Ammon's horn (tissue), 1 donor: ENCODE results near the gene MRPL32.
"Not testable (repeated sequence)": the region's sequence is repeated elsewhere in the genome, so short reads cannot be mapped to it uniquely, and the experiment has no call there.

Experiments used
- DNase-seq: peaks from one replicate; pipeline ENCODE4 v3.0.0-alpha.2; 2016; ENCODE audit warnings: low spot score

MRPL32 gene

DNA sequence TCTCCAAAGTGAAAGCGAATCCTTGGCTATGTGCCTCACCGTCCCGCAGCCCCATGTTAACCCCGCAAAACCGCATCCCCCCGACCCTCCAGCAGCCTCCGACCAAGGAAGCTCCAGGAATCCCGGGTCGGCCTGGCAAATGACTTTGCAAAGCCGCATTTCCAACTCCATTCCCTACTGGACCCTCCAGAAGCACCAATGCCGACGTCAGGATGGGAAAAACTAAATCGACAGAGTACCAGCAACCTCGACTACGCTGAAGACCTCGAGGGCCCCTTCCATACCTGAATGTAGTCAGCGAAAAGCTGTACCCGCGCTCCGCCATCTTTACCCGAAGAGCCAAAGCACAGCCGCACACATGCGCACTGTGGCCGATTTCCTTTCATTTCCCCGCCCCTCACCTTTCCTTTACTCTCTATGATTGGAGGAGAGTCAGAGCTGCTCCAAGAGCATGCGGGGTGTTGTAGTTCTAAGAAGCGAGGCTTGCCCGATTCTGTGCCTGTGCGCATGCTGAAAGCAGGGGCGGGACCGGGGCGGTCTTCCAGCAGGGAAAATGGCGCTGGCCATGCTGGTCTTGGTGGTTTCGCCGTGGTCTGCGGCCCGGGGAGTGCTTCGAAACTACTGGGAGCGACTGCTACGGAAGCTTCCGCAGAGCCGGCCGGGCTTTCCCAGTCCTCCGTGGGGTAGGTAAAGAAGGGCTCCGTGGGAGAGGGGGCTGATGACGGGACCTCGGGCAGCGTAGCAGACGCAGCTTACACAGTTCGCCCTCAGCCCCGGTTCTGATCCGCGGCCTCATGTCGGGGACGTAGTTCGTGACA is at the start of gene MRPL32, which contains the start of gene PSMA2:
Gene MRPL32, plus strand, starts transcription at position 543 of the 818 bp plus-strand sequence. Its CDS starts 11 bp downstream, at position 554.
Gene PSMA2, minus strand, starts transcription at position 341 of the 818 bp plus-strand sequence. Its CDS starts 16 bp downstream, at position 325.
- peak; percentile 98 for DNase-seq

DNA sequence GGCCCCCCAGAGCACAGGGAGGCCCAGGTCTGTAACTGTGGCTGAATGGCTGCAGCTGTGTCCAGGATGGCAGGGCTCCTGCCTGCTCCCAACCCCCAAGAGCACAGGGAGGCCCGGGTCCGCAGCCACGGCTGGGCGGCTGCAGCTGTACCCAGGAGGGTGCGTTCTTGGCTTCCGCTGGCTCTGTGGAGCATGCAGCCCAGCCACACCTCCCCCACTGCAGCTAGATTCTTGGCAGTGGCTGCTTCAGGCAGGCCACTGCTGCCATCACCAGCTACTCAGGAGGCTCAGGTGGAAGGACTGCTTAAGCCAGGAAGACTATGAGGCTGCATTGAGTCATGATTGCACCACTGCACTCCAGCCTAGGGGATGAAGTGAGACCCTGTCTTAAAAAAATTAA is 48.2 kb upstream of the MRPL32 start:
- peak; percentile 8 for DNase-seq

DNA sequence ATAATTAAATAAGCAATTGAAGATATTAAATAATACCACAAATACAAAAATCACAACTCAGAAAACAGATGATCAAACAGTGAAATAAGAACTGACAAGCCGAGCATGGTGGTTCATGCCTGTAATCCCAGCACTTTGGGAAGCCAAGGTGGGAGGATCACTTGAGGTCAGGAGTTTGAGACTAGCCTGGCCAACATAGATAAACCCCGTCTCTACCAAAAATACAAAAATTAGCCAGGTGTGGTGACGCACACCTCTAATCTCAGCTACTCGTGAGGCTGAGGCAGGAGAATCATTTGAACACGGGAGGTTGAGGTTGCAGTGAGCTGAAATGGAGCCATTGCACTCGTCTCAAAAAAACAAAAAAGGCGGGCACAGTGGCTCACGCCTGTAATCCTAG is 47.0 kb upstream of the MRPL32 start:
- DNase-seq = not testable (repeated sequence)

DNA sequence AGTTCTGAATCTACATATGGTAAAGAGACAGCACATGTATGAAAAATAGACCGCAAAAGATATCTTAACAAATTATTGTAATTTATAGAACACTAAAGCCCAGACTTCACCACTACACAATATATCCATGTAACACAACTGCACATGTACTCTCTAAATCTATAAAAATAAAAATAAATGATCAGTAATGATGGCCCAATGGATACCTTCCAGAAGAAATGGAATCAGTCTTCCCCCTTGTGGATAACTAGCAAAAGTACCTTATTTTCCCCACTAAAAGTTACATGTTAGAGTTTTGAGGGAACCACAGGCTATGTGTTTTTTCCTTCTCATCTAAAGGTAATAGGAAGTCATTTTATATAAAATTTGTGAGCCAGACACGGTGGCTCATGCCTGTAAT is 46.0 kb upstream of the MRPL32 start:
- DNase-seq = no peak

DNA sequence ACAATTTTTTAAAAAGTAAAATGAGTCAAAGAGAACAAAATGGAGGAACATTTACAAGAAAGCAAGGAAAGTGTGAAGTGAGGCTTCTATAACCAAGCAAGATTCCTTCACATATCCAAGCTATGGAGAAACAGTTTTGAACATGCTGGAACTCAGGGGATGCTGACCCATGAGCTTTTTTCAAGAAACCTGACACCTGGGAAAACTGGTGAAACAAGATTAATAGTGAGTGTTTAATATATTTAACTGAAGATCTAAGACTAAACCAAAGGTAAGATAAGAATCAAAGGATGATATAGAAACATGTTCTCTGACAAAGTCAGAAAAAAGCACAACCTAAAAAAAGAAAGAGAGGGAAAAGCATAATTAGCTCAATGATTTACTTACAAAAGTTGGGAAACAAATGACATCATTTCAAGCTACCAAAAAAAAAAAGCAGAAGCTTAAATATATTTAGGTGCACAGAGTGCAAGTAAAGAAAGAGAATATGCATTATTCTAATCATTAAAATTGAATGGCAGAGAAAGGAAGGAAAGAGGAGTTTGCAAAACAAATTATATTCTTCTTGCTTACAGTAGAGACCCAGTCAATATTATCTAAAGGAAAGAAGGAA is 45.2 kb upstream of the MRPL32 start:
- no peak for DNase-seq

DNA sequence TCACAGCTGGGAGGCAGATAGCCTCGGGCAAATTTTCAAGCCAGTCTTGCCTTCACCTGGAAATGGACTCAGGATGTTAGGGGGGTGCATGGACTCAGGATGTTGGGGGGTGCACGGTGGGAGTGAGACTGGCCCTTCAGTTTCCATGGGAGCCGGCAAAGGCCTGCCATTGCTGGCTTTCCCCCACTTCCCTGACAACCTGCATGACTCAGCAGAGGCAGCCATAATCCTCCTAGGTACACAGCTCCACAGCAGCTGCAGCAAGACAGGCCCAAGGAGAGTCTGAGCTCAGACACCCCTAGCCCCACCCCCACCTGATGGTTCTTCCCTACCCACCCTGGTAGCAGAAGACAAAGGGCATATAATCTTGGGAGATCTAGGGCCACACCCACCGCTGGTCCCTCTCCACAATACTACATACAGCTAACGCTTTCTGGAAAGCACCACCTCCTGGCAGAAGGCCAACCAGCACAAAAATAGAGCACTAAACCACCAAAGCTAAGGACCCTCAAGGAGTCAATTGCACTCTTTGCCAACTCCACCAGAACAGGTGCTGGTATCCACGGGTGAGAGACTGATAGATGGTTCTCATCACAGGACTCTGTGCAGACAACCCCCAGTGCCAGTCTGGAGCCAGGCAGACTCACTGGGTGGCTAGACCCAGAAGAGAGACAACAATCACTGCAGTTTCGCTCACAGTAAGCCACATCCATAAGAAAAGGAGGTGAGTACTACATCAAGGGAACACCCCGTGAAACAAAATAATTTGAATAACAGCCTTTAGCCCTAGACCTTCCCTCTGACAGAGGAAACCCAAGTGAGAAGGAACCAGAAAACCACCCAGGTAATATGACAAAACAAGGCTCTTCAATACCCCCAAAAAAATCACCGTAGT is 38.6 kb upstream of the MRPL32 start:
- DNase-seq = no peak

DNA sequence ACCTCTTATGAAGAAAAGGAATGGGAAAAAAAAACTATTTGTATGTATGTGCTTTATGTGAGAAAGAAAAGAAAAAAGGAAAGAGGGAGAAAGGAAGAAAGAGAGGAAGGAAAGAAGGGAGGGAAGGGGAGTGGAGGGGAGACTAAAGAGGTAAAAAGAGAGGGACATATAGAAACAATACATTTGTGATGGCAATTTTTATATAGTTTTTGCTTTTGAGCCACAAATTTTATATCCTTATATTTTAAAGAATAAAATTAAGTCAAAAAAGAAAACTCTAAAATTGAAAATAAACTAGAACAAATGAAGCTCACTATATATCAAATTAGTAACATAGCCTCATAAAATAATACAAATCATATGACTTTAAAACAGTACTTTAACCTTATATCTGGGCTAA is 31.3 kb upstream of the MRPL32 start:
- no peak for DNase-seq

DNA sequence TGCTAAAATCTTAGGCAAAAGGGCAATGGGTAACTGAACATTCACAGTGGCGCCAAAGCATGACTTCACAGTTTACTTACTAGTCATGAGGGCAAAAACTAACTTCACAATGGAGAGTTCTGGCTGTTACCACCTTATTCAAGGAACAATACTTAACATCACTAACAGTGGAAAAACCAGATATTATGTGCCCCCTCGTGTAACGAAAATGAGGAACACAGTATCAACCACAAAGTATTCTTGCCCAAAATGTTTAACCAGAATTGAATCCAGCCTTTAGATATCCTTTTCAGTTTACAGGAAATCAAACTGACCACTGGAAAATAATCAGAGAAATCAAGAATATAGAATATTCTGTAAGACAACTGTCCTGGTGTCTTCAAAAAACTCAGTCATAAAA is 29.8 kb upstream of the MRPL32 start:
- DNase-seq = no peak

DNA sequence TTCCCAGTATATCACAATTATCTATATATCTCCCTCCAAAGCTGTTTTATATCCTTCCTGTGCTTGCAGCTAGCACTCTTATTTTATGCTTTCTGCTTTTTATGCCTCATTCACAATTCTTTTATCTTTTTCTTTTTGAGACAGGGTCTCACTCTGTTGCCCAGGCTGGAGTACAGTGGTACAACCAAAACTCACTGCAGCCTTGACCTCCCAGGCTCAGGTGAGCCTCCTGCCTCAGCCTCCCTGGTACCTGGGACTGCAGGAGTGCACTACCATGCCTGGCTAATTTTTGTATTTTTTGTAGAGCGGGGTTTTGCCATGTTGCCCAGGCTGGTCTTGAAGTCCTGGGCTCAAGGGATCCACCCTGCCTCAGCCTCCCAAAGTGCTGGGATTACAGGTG is 26.0 kb upstream of the MRPL32 start:
- DNase-seq = no peak

DNA sequence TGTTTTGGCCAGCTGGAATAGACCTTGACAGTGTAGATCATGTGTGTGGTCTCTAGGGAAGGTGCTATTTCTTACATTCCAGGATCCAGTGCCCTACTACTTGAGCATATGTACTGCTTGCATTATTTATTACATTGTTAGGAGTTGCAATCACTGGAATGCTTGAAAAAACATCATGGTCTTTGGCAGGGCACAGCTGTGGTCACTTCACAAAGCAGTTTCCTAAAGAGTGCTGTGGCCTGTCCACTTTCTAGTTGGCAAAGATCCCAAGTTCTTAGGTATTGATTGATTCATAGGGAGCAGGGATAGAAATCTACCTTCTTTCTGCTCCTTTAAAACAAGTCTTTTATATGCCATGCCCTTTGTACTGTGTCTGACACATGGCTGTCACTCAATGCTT is 24.9 kb upstream of the MRPL32 start:
- DNase-seq = no peak

DNA sequence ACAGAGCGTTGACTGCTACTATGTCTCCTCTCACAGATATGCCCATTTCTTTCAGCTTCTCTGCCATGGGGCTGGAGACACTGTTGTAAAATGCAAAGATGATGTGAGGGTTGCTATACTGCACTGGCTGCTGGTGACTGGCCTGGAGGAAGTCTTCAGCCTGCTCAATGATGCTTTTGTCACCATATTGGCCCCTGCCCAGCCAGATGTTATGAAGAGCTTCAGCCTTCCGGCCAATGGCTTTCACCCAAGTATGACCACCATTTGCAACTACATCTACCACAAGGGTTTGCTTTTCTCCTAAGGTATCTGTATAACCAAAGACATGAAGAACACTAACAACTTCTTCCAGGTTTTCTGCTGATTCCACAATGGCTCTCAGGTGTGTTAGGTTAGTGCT is 21.9 kb upstream of the MRPL32 start:
- peak; percentile 72 for DNase-seq

DNA sequence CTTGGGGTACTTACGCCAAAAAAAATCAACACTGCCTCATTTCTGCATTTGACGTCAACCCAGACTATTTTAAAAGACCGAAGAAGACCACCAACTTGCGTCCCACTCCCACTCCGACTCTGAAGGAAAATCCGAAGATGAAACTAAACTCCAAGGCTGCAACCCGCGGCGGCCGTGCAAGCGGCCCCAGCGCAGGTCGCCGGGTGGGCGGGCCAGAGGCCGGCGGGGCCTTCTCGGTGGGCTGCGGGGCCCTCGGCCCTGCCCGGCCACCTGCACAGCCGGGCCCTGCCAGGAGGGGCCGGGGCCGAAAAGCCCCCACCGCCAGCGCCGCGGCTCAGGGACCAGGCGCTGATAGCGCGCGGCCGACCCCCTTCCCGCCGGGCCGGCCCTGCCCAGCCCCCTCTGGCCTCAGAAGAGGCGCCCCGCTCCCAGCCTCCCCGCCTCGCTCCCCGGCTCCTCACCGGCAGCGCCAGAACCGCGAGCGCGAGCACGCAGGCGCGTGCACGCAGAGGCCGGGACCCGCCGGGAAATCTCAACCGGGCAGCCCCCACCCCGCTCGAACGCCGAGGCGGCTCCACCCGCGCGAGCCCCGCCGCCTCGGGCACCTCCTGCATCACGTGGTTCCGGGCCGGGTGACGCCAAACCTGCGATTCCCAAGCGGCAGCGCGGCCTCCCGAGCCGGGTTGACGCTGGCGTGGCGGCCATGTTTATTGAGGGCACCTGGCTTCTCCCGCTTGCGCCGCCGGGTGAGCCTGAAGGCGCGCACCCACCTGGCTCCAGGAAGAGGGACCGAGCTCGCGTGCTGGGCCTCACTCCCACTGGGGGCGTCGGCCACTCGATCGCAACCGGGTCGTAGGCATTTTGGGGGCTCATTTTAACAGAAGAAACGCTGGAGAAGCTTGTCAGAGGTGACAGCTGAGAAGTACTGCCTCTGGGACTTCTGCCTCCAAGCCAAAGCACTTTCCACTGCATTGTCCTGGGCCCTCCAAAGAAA is 20.4 kb upstream of the MRPL32 start, which contains the start of gene C7orf25:
Gene C7orf25, minus strand, starts transcription at position 617 of the 994 bp plus-strand sequence. CDS start 1,170 bp downstream, outside the sequence.
- DNase-seq = peak; percentile 98

DNA sequence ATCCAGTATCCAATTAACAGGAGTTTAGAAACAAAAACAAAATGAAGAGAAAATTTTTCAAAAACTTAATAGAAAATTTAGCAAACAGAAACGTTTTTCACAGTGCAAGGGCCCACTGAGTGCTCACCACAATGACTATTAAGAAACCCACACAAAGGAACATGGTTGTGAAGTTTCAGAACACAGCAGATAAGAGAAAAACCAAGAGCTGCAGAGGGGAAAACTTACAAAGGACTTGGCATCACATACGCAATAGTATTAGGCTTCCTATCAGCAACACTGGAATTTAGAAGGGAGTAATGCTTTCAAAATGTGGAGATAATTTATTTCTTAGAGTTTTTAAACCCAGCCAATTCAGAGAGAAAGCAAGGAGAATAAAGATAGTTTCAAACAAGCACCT is 18.6 kb upstream of the MRPL32 start:
- no peak for DNase-seq

DNA sequence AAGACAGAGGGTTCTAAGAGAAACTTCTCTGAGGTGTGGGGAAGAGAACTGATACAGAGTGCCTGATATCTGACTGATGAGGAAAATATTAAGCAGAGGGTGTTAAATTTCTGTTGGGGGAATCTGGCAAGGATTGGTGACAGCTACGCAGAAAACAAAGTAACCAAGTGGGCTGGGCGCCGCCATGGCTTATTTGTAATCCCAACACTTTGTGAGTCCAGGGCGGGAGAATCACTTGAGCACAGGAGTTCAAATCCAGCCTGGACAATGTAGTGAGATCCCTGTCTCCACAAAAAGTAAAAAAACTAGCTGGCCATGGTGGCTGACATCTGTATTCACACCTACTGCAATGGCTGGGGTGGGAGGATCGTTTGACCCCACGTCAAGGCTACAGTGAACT is 18.2 kb upstream of the MRPL32 start:
- no peak for DNase-seq

DNA sequence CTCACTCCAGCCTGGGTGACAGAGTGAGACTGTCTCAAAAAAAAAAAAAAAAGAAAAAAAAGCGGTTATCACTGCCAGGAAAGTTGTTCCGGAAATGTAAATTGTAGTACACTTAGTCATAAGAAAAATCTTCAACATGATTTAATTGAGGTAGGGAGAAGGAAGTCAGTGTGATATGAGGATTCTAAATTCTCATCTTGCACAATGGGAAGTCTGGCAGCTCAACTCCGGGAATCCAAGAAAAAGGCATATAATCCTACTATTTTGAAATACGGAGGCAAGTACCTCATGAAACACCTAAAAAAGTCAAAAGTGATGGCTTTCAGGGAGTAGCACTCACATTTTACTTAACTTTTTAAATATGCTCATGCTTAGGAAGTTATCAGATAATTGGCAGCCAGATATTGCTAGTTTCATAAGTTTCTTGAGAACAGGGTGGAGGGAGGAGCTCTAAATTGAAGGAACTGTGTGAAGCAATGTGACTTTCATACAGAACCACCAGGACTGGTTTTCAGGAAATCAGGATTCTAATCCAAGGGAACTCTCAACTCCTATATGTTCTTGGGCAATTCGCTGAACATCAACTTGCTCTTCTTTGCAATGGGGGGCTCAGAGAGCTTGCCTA is 17.6 kb upstream of the MRPL32 start:
- no peak for DNase-seq

DNA sequence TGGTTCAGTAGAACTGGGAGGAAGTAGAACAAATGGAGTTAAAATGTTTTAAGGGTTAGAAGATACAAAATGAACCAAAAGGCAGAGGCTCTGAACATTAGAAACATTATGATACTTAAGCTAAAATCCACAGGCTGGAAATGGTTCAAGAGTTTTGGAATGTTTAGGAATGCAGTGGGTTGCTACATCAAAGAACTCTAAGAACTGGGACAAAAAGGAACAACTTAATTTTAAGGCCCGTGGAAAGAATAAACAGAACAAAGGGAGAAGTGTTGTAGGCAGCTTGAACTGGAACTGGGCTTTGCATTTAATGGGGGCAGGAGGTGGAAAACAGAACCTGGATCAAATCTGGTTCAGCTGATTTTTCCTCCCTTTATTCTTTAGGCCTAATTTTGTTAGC is 16.8 kb upstream of the MRPL32 start:
- DNase-seq = no peak

DNA sequence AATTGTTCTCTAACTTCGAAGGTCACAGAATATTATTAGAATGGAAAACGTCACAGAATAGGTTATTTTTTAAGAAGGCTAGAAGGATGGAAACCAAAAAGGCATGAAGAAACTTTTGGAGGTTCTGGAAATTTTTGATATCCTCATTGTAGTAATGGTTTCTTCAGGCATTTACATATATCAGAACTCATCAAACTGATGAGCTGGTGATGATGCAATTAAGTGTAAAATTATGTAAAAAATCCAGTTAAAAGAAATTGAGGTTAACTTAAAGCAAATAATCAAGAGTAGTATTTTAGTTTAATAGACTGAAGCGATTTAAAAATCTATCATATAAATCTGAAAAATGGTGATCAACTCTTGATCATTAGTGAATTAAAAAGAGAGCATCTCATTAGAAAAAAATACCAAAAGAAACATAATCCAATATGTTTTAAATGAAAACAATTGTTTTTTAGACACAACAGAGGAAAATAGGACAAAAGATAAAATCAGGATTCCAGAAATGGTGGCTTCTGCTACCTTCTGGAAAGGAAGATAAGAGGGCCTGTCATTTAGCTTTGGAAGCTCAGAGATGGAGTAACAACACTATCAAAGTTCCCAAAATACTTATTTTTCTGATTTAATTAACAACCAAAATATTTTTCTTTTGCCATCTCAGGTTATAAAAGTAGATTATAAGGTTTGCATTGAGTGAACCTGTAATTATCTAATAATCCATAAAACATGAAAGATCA is 10.0 kb upstream of the MRPL32 start:
- no peak for DNase-seq

DNA sequence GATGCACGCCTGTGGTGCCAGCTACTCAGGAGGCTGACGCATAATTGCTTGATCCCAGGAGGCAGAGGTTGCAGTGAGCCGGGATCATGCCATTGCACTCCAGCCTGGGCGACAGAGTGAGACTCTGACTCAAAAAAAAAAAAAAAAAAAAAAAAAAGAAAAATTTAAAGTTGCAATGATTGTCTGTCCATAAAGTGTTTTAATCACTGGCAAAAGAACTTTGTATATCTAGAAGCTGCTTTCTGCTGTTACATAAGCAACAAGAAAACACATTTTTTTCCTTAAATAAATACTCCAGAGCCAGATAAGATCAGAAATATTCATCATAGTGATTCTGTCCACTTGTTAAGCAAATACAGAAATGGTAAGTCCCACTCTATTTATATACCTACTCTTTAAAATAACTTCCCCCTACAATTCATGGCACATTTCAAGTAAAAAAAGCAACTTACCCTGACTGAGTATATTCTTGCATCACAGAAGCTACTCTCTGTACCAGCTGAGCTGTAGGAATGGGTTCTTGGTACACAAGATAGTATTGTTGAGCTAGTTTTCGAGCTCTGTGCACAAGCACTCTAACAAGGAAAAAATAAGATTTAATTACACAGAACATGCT is 7.8 kb upstream of the MRPL32 start:
- DNase-seq = no peak

DNA sequence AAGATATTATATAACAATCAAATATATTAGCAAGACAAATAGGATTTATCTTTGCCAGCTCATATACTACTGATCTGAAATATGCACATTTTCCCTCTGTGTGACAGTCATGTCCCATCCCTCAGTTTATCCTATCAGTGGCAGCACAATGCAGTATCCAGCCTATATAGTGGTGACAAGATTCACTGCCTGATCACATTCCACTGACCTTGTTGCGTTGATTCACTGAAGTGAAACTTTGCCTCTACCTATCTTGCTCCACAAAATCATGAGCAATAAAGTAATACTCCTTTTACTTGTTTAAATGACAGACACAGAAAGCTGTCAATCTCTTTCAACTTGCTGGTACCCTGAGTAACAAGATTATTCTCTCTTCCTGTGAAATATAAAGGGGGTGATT is 6.5 kb upstream of the MRPL32 start:
- no peak for DNase-seq

DNA sequence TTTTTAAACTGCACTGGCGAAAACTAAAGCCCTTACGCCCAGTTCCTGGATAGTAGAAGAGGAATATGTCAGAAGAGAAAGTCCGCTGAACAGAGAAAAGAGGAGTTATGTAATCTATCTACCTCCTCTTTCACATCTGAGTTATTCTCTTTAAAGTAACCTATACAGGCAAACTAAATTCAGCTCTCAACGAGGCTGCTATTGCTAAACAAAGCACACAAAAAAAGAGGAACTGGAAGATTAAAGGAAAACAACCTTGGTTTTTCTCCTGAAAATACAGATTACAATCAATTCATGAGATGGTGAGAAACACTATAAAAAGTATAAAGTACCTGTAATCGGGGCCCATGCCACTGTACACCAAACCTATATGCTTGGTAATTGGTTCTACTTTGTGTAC is 6.0 kb upstream of the MRPL32 start:
- DNase-seq = no peak
